Liver (tissue), 9 donors: ENCODE measurements around the gene WDR81. TPM values are rescaled to one million over a fixed set of nuclear protein-coding genes. Genes with fewer than 3 reads are reported as not detected.
A peak's percentile ranks its signal among the peaks of the same experiment; 100 is the strongest.

Experiments used
- DNase-seq: peaks from one replicate; pipeline ENCODE4 v3.0.0-alpha.2; 2017; ENCODE audit warnings: low spot score
- H3K27ac ChIP-seq, 2 donors: one replicate each; pipeline ENCODE4 v1.7.0; 2013; ENCODE audit warnings: inconsistent platforms in 2 of 2, low read length in 2 of 2, control low read depth in 1 of 2, low read depth in 1 of 2, mild to moderate bottlenecking in 1 of 2
- H3K27me3 ChIP-seq, 4 donors: one replicate each; pipeline versions ENCODE4 v1.6.1 to v1.7.0; 2013; ENCODE audit warnings: low read length in 3 of 4, inconsistent platforms in 1 of 4, mild to moderate bottlenecking in 1 of 4, moderate library complexity in 1 of 4; ENCODE audit not compliant: control insufficient read depth in 4 of 4, insufficient read depth in 4 of 4
- H3K36me3 ChIP-seq, 4 donors: one replicate each; pipeline versions ENCODE4 v1.6.1 to v1.7.0; 2013; ENCODE audit warnings: low read length in 3 of 4, mild to moderate bottlenecking in 3 of 4, low read depth in 1 of 4, moderate library complexity in 1 of 4; ENCODE audit not compliant: control insufficient read depth in 4 of 4, insufficient read depth in 3 of 4
- H3K4me1 ChIP-seq, 4 donors: one replicate each; pipeline versions ENCODE4 v1.6.1 to v1.7.0; 2013; ENCODE audit warnings: low read length in 3 of 4, mild to moderate bottlenecking in 3 of 4, moderate library complexity in 1 of 4; ENCODE audit not compliant: control insufficient read depth in 4 of 4, insufficient read depth in 4 of 4
- H3K4me3 ChIP-seq, 3 donors: one replicate each; pipeline versions ENCODE4 v1.6.1 to v1.7.0; 2013; ENCODE audit warnings: low read length in 3 of 3, control low read depth in 1 of 3, low read depth in 1 of 3, mild to moderate bottlenecking in 1 of 3
- H3K9ac ChIP-seq, 2 donors: one replicate each; pipeline ENCODE4 v1.7.0; 2013; ENCODE audit warnings: low read length in 2 of 2, mild to moderate bottlenecking in 2 of 2, moderate library complexity in 2 of 2, control low read depth in 1 of 2, low read depth in 1 of 2
- H3K9me3 ChIP-seq, 4 donors: one replicate each; pipeline versions ENCODE4 v1.6.1 to v1.7.0; 2013; ENCODE audit warnings: low read length in 3 of 4; ENCODE audit not compliant: control insufficient read depth in 4 of 4
- ATF3 ChIP-seq: IDR thresholded peaks from 2 replicates; pipeline ENCODE4 v1.6.1; 2016; ENCODE audit warnings: antibody characterized with exemption
- FOXA1 ChIP-seq: IDR thresholded peaks from 2 replicates; pipeline ENCODE4 v1.6.1; 2016; ENCODE audit warnings: antibody characterized with exemption
- GABPA ChIP-seq, 2 donors: IDR thresholded peaks in 1 of 2; conservative IDR thresholded peaks in 1 of 2; 2 replicates each; pipeline ENCODE4 v1.6.1; 2016; ENCODE audit warnings: antibody characterized with exemption in 2 of 2, mild to moderate bottlenecking in 1 of 2, moderate library complexity in 1 of 2
- HNF4A ChIP-seq, 2 donors: conservative IDR thresholded peaks; 2 replicates each; pipeline ENCODE4 v1.6.1; 2016; ENCODE audit warnings: antibody characterized with exemption in 2 of 2, mild to moderate bottlenecking in 2 of 2
- HNF4G ChIP-seq: IDR thresholded peaks from 2 replicates; pipeline ENCODE4 v1.6.1; 2016; ENCODE audit warnings: antibody characterized with exemption
- JUND ChIP-seq, 2 donors: IDR thresholded peaks; 2 replicates each; pipeline ENCODE4 v1.6.1; 2016; ENCODE audit warnings: antibody characterized with exemption in 2 of 2
- NR2F2 ChIP-seq: IDR thresholded peaks from 2 replicates; pipeline ENCODE4 v1.6.1; 2016; ENCODE audit warnings: antibody characterized with exemption
- REST ChIP-seq: IDR thresholded peaks from 2 replicates; pipeline ENCODE4 v1.6.1; 2016; ENCODE audit warnings: antibody characterized with exemption, mild to moderate bottlenecking
- RXRA ChIP-seq, 2 donors: IDR thresholded peaks; 2 replicates each; pipeline ENCODE4 v1.6.1; 2017 to 2018; ENCODE audit warnings: antibody characterized with exemption in 2 of 2, mild to moderate bottlenecking in 1 of 2
- SP1 ChIP-seq: IDR thresholded peaks from 2 replicates; pipeline ENCODE4 v1.6.1; 2018; ENCODE audit warnings: antibody characterized with exemption, mild to moderate bottlenecking
- TAF1 ChIP-seq: conservative IDR thresholded peaks from 2 replicates; pipeline ENCODE4 v1.6.1; 2016; ENCODE audit warnings: antibody characterized with exemption, mild to moderate bottlenecking
- YY1 ChIP-seq: IDR thresholded peaks from 2 replicates; pipeline ENCODE4 v1.6.1; 2016; ENCODE audit warnings: antibody characterized with exemption, mild to moderate bottlenecking
- ZBTB33 ChIP-seq: IDR thresholded peaks from 2 replicates; pipeline ENCODE4 v1.6.1; 2016; ENCODE audit warnings: antibody characterized with exemption
- WGBS: extraction: QIAGEN DNeasy Blood & Tissue Kit; methylation state at CpG from one replicate; pipeline ENCODE4 v1.1.7; 2013; 5-methylcytosine and 5-hydroxymethylcytosine counted together
- polyA plus RNA-seq, 2 donors: library from polyadenylated mRNA; stranded (reverse) in 1 of 2; unstranded in 1 of 2; fragments of 200-250 nt in 1 of 2; fragments of >200 nt in 1 of 2; fragmentation: Nextera tagmentation in 1 of 2; extraction: Ambion mirVana in 1 of 2; gene quantifications; one replicate each; pipeline versions ENCODE4 v1.2.1 to v1.2.3, GENCODE V29; 2013 to 2015
- total RNA-seq, 2 donors: library from RNA; depleted of rRNA; stranded (reverse); fragments of >200 nt; gene quantifications; one replicate each; pipeline ENCODE4 v1.2.3, GENCODE V29; 2014
- donor health status: healthy.
- donor health status: healthy.
- donor health status: healthy.
- donor health status: healthy.
- donor health status: healthy.

The WDR81 gene
- total and polyA plus RNA-seq, 4 donors, result 12.3 to 41.8 (median 33.0) TPM

- Histone ChIP-seq H3K4me1 (peaks cover 4 to 40% (median 25%) of the 10 kb centered on the region in 4 donors), H3K27me3 (no peaks in the 10 kb centered on the region), H3K36me3 (peaks cover 0 to 4% (median 1%) of the 10 kb centered on the region in 4 donors), H3K9me3 (no peaks in the 10 kb centered on the region), H3K27ac (peak overlapping the region; percentile 72 to 82), H3K9ac (peak overlapping the region; percentile 24 to 87), H3K4me3 (peak overlapping the region; percentile 58 to 98 (median 87))
- no peak for TF ChIP-seq HNF4G
- no peak for TF ChIP-seq HNF4A (conservative IDR thresholded peaks at IDR 0.05)
- no peak for TF ChIP-seq YY1
- no peak for TF ChIP-seq SP1
- no peak for TF ChIP-seq FOXA1
- TF ChIP-seq GABPA (IDR thresholded peaks at IDR 0.05 in 1 of 2, conservative IDR thresholded peaks at IDR 0.05 in 1 of 2), result no peak
- no peak for TF ChIP-seq JUND (IDR thresholded peaks at IDR 0.05)
- TF ChIP-seq NR2F2, result no peak
- no peak for TF ChIP-seq ATF3
- no peak for DNase-seq
- 44% methylated on average over 2 of the region's 2 CpGs for WGBS
These were observed 18.6 kb downstream of the WDR81 start for GRCh38 chr17:1743088-1743439.

- Histone ChIP-seq H3K36me3 (peaks cover 0 to 7% (median 4%) of the 10 kb centered on the region in 4 donors), H3K4me3 (peak overlapping the region; percentile 58 to 98 (median 87)), H3K27me3 (no peaks in the 10 kb centered on the region), H3K9ac (peak overlapping the region; percentile 87 to 97), H3K27ac (peak overlapping the region; percentile 79 to 82), H3K9me3 (no peaks in the 10 kb centered on the region), H3K4me1 (peaks cover 5 to 49% (median 34%) of the 10 kb centered on the region in 4 donors)
- TF ChIP-seq RXRA (IDR thresholded peaks at IDR 0.05), result peak; percentile 17 to 51
- TF ChIP-seq FOXA1, result no peak
- peak; percentile 15 for TF ChIP-seq SP1
- TF ChIP-seq GABPA (IDR thresholded peaks at IDR 0.05 in 1 of 2, conservative IDR thresholded peaks at IDR 0.05 in 1 of 2), result no peak
- TF ChIP-seq HNF4A (conservative IDR thresholded peaks at IDR 0.05), result peak in 1 of 2 donors; percentile 14
- DNase-seq, result peak; percentile 69
- WGBS, result 39% methylated on average over 29 of the region's 29 CpGs
These were observed 20.3 kb downstream of the WDR81 start for GRCh38 chr17:1744551-1745512.

- Histone ChIP-seq H3K27me3 (no peaks in the 10 kb centered on the region), H3K9me3 (no peaks in the 10 kb centered on the region), H3K36me3 (peaks cover 0 to 8% (median 5%) of the 10 kb centered on the region in 4 donors), H3K4me1 (peaks cover 8 to 53% (median 38%) of the 10 kb centered on the region in 4 donors), H3K9ac (no peak overlapping the region), H3K4me3 (peak overlapping the region; percentile 58 to 98 (median 87)), H3K27ac (peak overlapping the region; percentile 79 to 82)
- no peak for DNase-seq
- 42% methylated on average over 12 of the region's 12 CpGs for WGBS
- TF ChIP-seq SP1 (no peak), HNF4G (no peak), REST (no peak), RXRA (IDR thresholded peaks at IDR 0.05) (peak in 1 of 2 donors; percentile 5), ZBTB33 (no peak), TAF1 (no peak), GABPA (IDR thresholded peaks at IDR 0.05 in 1 of 2, conservative IDR thresholded peaks at IDR 0.05 in 1 of 2) (no peak), YY1 (no peak), NR2F2 (peak; percentile 60), FOXA1 (no peak), JUND (IDR thresholded peaks at IDR 0.05) (no peak), HNF4A (conservative IDR thresholded peaks at IDR 0.05) (peak in 1 of 2 donors; percentile 13), ATF3 (no peak)
These were observed 21.1 kb downstream of the WDR81 start for GRCh38 chr17:1745513-1746020.
